Colonic mucosa (tissue), 4 donors: Measurements from ENCODE around the gene NDUFB8. TPM values are rescaled to one million over a fixed set of nuclear protein-coding genes. Genes with fewer than 3 reads are reported as not detected.

Source experiments
- DNase-seq: peaks from one replicate; pipeline ENCODE4 v3.0.0-alpha.2; 2020
- H3K27ac ChIP-seq: fragments of 200-600 bp; one replicate; pipeline ENCODE4 v1.8.0; 2021
- H3K27me3 ChIP-seq: fragments of 200-600 bp; one replicate; pipeline ENCODE4 v1.8.0; 2021
- H3K36me3 ChIP-seq: fragments of 200-600 bp; one replicate; pipeline ENCODE4 v1.8.0; 2021
- H3K4me1 ChIP-seq: fragments of 200-600 bp; one replicate; pipeline ENCODE4 v1.8.0; 2021; ENCODE audit warnings: mild to moderate bottlenecking
- H3K4me3 ChIP-seq: fragments of 200-600 bp; one replicate; pipeline ENCODE4 v1.8.0; 2021
- H3K9ac ChIP-seq, 2 donors: one replicate each; pipeline ENCODE4 v1.7.0; 2013; ENCODE audit warnings: control low read depth in 2 of 2, low read depth in 2 of 2, low read length in 2 of 2
- H3K9me3 ChIP-seq: fragments of 200-600 bp; one replicate; pipeline ENCODE4 v1.8.0; 2021
- intact Hi-C: fragments of 100-400 bp; cut with DNase I; formaldehyde crosslinking; loops from one replicate; pipeline ENCODE4 v1.14.1; 2022
- total RNA-seq, 2 donors: library from RNA; stranded (reverse); fragmentation: NEBNext Ultra II Directional in 1 of 2; extraction: Animal tissue kit (Norgen Biotek cat#: 25700) in 1 of 2; gene quantifications; one replicate each; pipeline ENCODE4 v1.2.1, GENCODE V29; 2021
- TF ChIP-seq, protein P1 (sequence below): fragments of 200-600 bp; IDR thresholded peaks from one replicate; pipeline ENCODE4 v1.8.0; 2022; ENCODE audit warnings: antibody characterized with exemption, mild to moderate bottlenecking
- donor health status: healthy.
- donor health status: DM: no; HTN: no; CAD: no.
- donor health status: DM: no; HTN: no; CAD: no.

NDUFB8 gene
- total RNA-seq, 2 donors from 2014 or later = 189 to 243 TPM

DNA sequence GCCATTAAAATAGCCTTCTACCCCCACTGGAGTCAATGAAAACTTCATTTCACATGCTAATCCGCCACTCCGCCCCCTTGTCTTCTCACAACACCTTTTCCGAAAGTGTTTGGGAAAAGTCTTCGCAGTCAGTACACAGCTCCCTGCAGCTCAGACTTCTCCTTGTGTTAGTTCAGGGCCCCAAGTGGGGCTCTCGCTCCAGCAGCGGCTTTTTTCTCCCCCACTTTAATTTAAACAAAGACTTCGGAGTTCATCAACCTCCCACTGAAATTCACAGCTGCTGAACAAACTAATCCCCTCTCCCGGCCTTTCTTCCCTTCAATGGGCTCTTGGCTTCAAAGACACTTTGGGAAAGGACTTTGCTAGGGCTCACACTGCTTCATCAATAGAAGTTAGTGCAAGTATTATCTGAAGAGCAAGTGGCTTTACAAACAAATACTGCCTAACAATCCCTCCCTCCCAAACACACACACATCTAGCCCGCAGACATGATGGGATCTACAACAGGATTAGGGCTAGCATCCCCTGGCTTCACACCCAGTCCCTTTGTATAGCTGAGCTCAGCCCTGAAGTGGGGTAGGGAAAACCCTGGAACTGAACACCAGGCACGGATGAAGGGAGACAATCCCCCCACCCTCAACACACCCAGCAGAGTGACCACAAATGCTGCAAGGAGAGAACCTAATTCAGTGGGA, 43.7 kb downstream of the NDUFB8 start:
- H3K4me3 ChIP-seq = no peak overlapping the region
- intact Hi-C loops = no loop called here
- DNase-seq = no peak
- no peak overlapping the region for H3K27ac ChIP-seq
- TF ChIP-seq, protein P1, sequence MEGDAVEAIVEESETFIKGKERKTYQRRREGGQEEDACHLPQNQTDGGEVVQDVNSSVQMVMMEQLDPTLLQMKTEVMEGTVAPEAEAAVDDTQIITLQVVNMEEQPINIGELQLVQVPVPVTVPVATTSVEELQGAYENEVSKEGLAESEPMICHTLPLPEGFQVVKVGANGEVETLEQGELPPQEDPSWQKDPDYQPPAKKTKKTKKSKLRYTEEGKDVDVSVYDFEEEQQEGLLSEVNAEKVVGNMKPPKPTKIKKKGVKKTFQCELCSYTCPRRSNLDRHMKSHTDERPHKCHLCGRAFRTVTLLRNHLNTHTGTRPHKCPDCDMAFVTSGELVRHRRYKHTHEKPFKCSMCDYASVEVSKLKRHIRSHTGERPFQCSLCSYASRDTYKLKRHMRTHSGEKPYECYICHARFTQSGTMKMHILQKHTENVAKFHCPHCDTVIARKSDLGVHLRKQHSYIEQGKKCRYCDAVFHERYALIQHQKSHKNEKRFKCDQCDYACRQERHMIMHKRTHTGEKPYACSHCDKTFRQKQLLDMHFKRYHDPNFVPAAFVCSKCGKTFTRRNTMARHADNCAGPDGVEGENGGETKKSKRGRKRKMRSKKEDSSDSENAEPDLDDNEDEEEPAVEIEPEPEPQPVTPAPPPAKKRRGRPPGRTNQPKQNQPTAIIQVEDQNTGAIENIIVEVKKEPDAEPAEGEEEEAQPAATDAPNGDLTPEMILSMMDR = no peak
- H3K4me1 ChIP-seq = no peaks in the 10 kb centered on the region
- no peaks in the 10 kb centered on the region for H3K36me3 ChIP-seq
- H3K9me3 ChIP-seq = no peaks in the 10 kb centered on the region
- H3K27me3 ChIP-seq = no peaks in the 10 kb centered on the region
- H3K9ac ChIP-seq = no peak overlapping the region

DNA sequence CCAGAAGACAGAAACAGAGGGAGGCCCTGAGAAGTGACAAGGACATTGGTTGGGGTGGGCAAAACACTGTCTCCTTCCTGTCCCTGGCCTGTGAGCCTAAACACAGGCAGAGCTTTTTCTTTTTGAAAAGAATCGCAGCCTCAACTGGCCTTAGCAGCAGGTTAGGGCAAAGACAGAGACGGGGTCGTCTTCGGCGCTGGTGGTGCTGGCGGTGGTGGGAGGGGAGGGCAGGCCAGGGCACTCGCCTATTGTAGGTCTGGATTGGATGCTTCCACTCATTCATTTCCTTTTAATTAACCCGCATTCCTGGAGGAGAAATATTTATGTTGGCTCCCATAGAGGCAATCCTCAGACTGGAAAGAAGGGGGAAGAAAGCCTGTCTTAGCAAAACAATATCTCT, 44.3 kb downstream of the NDUFB8 start:
- H3K4me1 ChIP-seq = no peaks in the 10 kb centered on the region
- intact Hi-C loops = no loop called here
- TF ChIP-seq, protein P1 = no peak
- DNase-seq = no peak
- no peaks in the 10 kb centered on the region for H3K36me3 ChIP-seq
- H3K9me3 ChIP-seq = no peaks in the 10 kb centered on the region
- no peak overlapping the region for H3K4me3 ChIP-seq
- H3K27me3 ChIP-seq = peaks cover 4% of the 10 kb centered on the region
- H3K9ac ChIP-seq = no peak overlapping the region
- no peak overlapping the region for H3K27ac ChIP-seq

DNA sequence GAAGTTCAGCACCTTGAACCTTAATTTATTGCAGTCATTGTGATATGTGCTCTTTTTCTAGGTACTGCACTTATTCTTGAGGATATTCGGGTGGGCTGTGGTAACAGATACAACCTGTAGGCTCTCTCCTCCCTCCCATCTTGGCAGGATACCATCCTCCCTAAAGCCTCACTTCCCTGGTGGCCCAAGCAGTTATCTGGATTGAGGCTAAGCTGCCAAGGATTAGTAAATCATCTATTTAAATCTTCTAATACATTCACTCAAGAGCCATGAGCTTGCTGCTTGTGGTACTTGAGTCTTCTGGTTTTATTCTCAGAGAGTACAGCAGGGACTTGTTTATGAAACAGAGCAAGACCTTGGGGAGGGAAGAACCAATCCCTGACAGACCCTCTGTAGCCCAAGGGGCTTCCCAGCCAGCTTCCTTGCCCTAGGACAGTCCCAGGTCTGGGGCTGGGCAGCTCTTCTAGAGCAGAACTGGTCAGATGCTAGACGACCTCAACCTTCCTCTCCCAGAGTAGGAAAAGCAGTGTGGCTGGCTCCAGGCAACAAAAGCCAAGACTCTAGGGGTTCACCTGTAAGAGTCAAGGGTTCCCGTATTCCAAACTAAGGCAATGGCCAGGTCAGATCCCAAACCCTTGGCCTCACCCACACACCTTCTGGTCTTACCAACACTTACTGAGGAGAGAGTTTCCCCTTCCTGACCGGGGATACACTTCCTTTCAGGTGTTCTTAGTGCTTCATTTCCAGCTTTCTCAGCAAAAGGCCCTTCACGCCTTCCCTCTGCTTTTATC, 45.6 kb downstream of the NDUFB8 start:
- TF ChIP-seq, protein P1 = no peak
- Histone ChIP-seq H3K4me1 (peaks cover 3% of the 10 kb centered on the region), H3K9me3 (no peaks in the 10 kb centered on the region), H3K4me3 (no peak overlapping the region), H3K36me3 (no peaks in the 10 kb centered on the region), H3K27ac (no peak overlapping the region), H3K27me3 (peaks cover 16% of the 10 kb centered on the region), H3K9ac (no peak overlapping the region)
- intact Hi-C loops = no loop called here
- no peak for DNase-seq

DNA sequence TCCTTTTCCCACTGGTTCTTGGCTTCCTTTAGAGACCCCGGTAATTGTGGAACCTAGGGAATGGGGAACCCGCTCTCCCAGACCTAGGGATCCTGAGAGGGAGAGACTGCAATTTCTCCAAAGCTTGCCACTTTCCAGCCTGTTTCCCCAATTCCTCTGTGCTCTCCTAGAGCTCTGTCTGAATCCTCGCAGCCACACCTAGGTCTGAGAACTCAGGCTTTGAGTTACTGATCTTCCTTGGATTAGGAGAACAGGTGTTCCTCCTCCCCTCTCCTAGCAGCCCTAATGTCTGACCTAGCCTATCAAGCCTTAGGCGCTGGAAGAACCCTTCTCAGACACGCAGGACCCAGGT, 46.9 kb downstream of the NDUFB8 start:
- peak overlapping the region in 1 of 2 donors; percentile 50 for H3K9ac ChIP-seq

DNA sequence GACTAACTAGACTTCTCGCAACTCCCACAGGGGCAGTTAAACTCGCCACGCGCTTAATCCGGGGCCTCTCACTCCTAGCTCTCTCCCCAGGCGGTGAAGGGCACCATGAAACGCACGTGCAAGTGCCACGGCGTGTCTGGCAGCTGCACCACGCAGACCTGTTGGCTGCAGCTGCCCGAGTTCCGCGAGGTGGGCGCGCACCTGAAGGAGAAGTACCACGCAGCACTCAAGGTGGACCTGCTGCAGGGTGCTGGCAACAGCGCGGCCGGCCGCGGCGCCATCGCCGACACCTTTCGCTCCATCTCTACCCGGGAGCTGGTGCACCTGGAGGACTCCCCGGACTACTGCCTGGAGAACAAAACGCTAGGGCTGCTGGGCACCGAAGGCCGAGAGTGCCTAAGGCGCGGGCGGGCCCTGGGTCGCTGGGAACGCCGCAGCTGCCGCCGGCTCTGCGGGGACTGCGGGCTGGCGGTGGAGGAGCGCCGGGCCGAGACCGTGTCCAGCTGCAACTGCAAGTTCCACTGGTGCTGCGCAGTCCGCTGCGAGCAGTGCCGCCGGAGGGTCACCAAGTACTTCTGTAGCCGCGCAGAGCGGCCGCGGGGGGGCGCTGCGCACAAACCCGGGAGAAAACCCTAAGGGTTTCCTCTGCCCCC, 47.4 kb downstream of the NDUFB8 start:
- intact Hi-C loops = no loop called here
- Histone ChIP-seq H3K4me3 (peak overlapping the region; percentile 45), H3K4me1 (peaks cover 5% of the 10 kb centered on the region), H3K27me3 (peaks cover 16% of the 10 kb centered on the region), H3K9me3 (no peaks in the 10 kb centered on the region), H3K27ac (no peak overlapping the region), H3K9ac (peak overlapping the region; percentile 13 to 50), H3K36me3 (no peaks in the 10 kb centered on the region)
- TF ChIP-seq, protein P1 = peak; percentile 86
- peak; percentile 63 for DNase-seq

More for the DNA sequence above, 46.9 kb downstream of the NDUFB8 start:
- Histone ChIP-seq H3K27ac (no peak overlapping the region), H3K27me3 (peaks cover 16% of the 10 kb centered on the region), H3K4me1 (peaks cover 5% of the 10 kb centered on the region), H3K4me3 (peak overlapping the region; percentile 45), H3K9me3 (no peaks in the 10 kb centered on the region), H3K36me3 (no peaks in the 10 kb centered on the region)
- TF ChIP-seq, protein P1 = no peak
- no peak for DNase-seq
- intact Hi-C loops = no loop called here
